H9 (cell line): ENCODE data around the gene ZNF362. TPM values are rescaled to one million over a fixed set of nuclear protein-coding genes. Genes with fewer than 3 reads are reported as not detected.

ENCODE experiments used
- DNase-seq: peaks from one replicate; pipeline ENCODE4 v3.0.0-alpha.2; 2017
- H2AFZ ChIP-seq: one replicate; pipeline ENCODE4 v1.6.1; 2013; ENCODE audit warnings: mild to moderate bottlenecking, low read length, control low read depth, moderate library complexity
- H2AK5ac ChIP-seq: 2 replicates; pipeline ENCODE4 v1.6.1; 2013; ENCODE audit warnings: low read length, control low read depth, mixed read lengths; ENCODE audit not compliant: insufficient read length
- H2BK120ac ChIP-seq: one replicate; pipeline ENCODE4 v1.6.1; 2013; ENCODE audit warnings: low read depth, mild to moderate bottlenecking, low read length, control low read depth, inconsistent platforms; ENCODE audit not compliant: poor library complexity, severe bottlenecking
- H2BK12ac ChIP-seq: 2 replicates; pipeline ENCODE4 v1.6.1; 2013; ENCODE audit warnings: low read length, control low read depth, mixed read lengths, low read depth; ENCODE audit not compliant: insufficient read length
- H2BK15ac ChIP-seq: 2 replicates; pipeline ENCODE4 v1.6.1; 2013; ENCODE audit warnings: low read depth, low read length, control low read depth
- H2BK20ac ChIP-seq: one replicate; pipeline ENCODE4 v1.6.1; 2013; ENCODE audit warnings: low read depth, mild to moderate bottlenecking, low read length, control low read depth, inconsistent platforms; ENCODE audit not compliant: poor library complexity, severe bottlenecking
- H2BK5ac ChIP-seq: 2 replicates; pipeline ENCODE4 v1.6.1; 2013; ENCODE audit warnings: low read length, control low read depth, mixed read lengths; ENCODE audit not compliant: insufficient read length
- H3K14ac ChIP-seq: 2 replicates; pipeline ENCODE4 v1.6.1; 2013; ENCODE audit warnings: low read length, control low read depth; ENCODE audit not compliant: insufficient read depth
- H3K18ac ChIP-seq: 2 replicates; pipeline ENCODE4 v1.6.1; 2013; ENCODE audit warnings: low read depth, mild to moderate bottlenecking, mixed read lengths, low read length, control low read depth; ENCODE audit not compliant: insufficient read length
- H3K23ac ChIP-seq: 2 replicates; pipeline ENCODE4 v1.6.1; 2013; ENCODE audit warnings: low read length, control low read depth, mixed read lengths, low read depth; ENCODE audit not compliant: insufficient read length
- H3K23me2 ChIP-seq: 2 replicates; pipeline ENCODE4 v1.6.1; 2013; ENCODE audit warnings: low read depth, mild to moderate bottlenecking, mixed read lengths, low read length, control low read depth; ENCODE audit not compliant: insufficient read length, poor library complexity, severe bottlenecking
- H3K27ac ChIP-seq: 2 replicates; pipeline ENCODE4 v1.5.1; 2013; ENCODE audit warnings: low read length, control low read depth, mixed read lengths, low read depth; ENCODE audit not compliant: insufficient read length
- H3K27me3 ChIP-seq: 2 replicates; pipeline ENCODE4 v1.6.1; 2013; ENCODE audit warnings: low read length, control low read depth, inconsistent platforms; ENCODE audit not compliant: insufficient read depth
- H3K4ac ChIP-seq: 2 replicates; pipeline ENCODE4 v1.6.1; 2013; ENCODE audit warnings: low read depth, mild to moderate bottlenecking, control low read depth, inconsistent platforms, low read length, moderate library complexity
- H3K4me1 ChIP-seq: 2 replicates; pipeline ENCODE4 v1.6.1; 2013; ENCODE audit warnings: low read length, control low read depth, inconsistent platforms; ENCODE audit not compliant: insufficient read depth
- H3K4me2 ChIP-seq: 2 replicates; pipeline ENCODE4 v1.6.1; 2013; ENCODE audit warnings: low read length, control low read depth, mixed read lengths; ENCODE audit not compliant: insufficient read length, insufficient read depth
- H3K56ac ChIP-seq: 2 replicates; pipeline ENCODE4 v1.6.1; 2013; ENCODE audit warnings: low read depth, mild to moderate bottlenecking, mixed read lengths, low read length, control low read depth; ENCODE audit not compliant: insufficient read length
- H3K79me1 ChIP-seq: 2 replicates; pipeline ENCODE4 v1.6.1; 2013; ENCODE audit warnings: low read depth, mild to moderate bottlenecking, moderate library complexity, low read length, control low read depth, inconsistent platforms; ENCODE audit not compliant: insufficient read depth, poor library complexity, severe bottlenecking
- H3K79me2 ChIP-seq: 2 replicates; pipeline ENCODE4 v1.6.1; 2013; ENCODE audit warnings: low read length, control low read depth, inconsistent platforms; ENCODE audit not compliant: insufficient read depth
- H3K9ac ChIP-seq: 2 replicates; pipeline ENCODE4 v1.6.1; 2013; ENCODE audit warnings: low read length, control low read depth, mixed read lengths; ENCODE audit not compliant: insufficient read length; ENCODE audit errors: extremely low read depth
- H3K9me3 ChIP-seq: one replicate; pipeline ENCODE4 v1.6.1; 2013; ENCODE audit warnings: low read depth, low read length, inconsistent platforms; ENCODE audit not compliant: control insufficient read depth
- H3T11ph ChIP-seq: one replicate; pipeline ENCODE4 v1.6.1; 2013; ENCODE audit warnings: mild to moderate bottlenecking, low read length, control low read depth, inconsistent platforms
- H4K20me1 ChIP-seq: one replicate; pipeline ENCODE4 v1.6.1; 2013; ENCODE audit not compliant: control insufficient read depth, insufficient read length, insufficient read depth
- H4K5ac ChIP-seq: 2 replicates; pipeline ENCODE4 v1.6.1; 2013; ENCODE audit warnings: low read depth, mild to moderate bottlenecking, mixed read lengths, low read length, control low read depth; ENCODE audit not compliant: insufficient read length
- H4K8ac ChIP-seq: replicated peaks from 2 replicates; pipeline ENCODE4 v1.6.1; 2013; ENCODE audit warnings: low read length, control low read depth, mixed read lengths, low read depth; ENCODE audit not compliant: insufficient read length
- H4K91ac ChIP-seq: 2 replicates; pipeline ENCODE4 v1.6.1; 2013; ENCODE audit warnings: low read depth, mild to moderate bottlenecking, moderate library complexity, mixed read lengths, low read length, control low read depth; ENCODE audit not compliant: insufficient read length
- H3K27ac Mint-ChIP-seq, 3 experiments: 2 replicates in 2 of 3; 3 replicates in 1 of 3; pipeline ENCODE4 v1.8.0; 2020 to 2021; ENCODE audit warnings: mixed read lengths in 3 of 3, mild to moderate bottlenecking in 1 of 3, moderate library complexity in 1 of 3
- H3K27me3 Mint-ChIP-seq: 2 replicates; pipeline ENCODE4 v1.8.0; 2021; ENCODE audit warnings: low read depth, mild to moderate bottlenecking, moderate library complexity, mixed read lengths
- H3K36me3 Mint-ChIP-seq, 3 experiments: 2 replicates in 2 of 3; 3 replicates in 1 of 3; pipeline ENCODE4 v1.8.0; 2020 to 2021; ENCODE audit warnings: low read depth in 3 of 3, mixed read lengths in 3 of 3; ENCODE audit not compliant: insufficient read depth in 1 of 3
- H3K4me1 Mint-ChIP-seq, 2 experiments: 2 replicates each; pipeline ENCODE4 v1.8.0; 2020; ENCODE audit warnings: mixed read lengths in 2 of 2
- H3K4me3 Mint-ChIP-seq, 2 experiments: 2 replicates in 1 of 2; 3 replicates in 1 of 2; pipeline ENCODE4 v1.8.0; 2020 to 2021; ENCODE audit warnings: mild to moderate bottlenecking in 2 of 2, mixed read lengths in 2 of 2, moderate library complexity in 1 of 2
- H3K9me3 Mint-ChIP-seq, 2 experiments: 2 replicates in 1 of 2; 3 replicates in 1 of 2; pipeline ENCODE4 v1.8.0; 2020; ENCODE audit warnings: mild to moderate bottlenecking in 2 of 2, mixed read lengths in 2 of 2, moderate library complexity in 1 of 2
- CTCF ChIP-seq: fragments of 200-600 bp; sonication (generic); conservative IDR thresholded peaks from 3 replicates; pipeline ENCODE4 v1.8.0; 2021; ENCODE audit warnings: antibody characterized with exemption, mild to moderate bottlenecking
- WGBS: extraction: QIAGEN DNeasy Blood & Tissue Kit; methylation state at CpG from one replicate; pipeline ENCODE4 v1.1.7; 2013; ENCODE audit warnings: missing lambda C conversion rate, low lambda C conversion rate, mixed read lengths; ENCODE audit not compliant: insufficient read length; ENCODE audit errors: extremely low coverage; 5-methylcytosine and 5-hydroxymethylcytosine counted together
- total RNA-seq: library from RNA; stranded (reverse); gene quantifications from 2 replicates; pipeline ENCODE4 v1.2.1, GENCODE V29; 2021

ZNF362 gene
- total RNA-seq, 1 experiment from 2014 or later = 18.7 TPM

GRCh38 chr1:33298623-33299277, 42.5 kb downstream of the ZNF362 start:
- Histone ChIP-seq H4K91ac (no peak overlapping the region), H3K27ac (no peak overlapping the region), H3K23ac (no peak overlapping the region), H2BK15ac (no peak overlapping the region), H3K4me2 (no peak overlapping the region), H4K8ac (no peak overlapping the region), H4K5ac (no peak overlapping the region), H3K18ac (no peak overlapping the region), H3K14ac (no peak overlapping the region), H3K27me3 (no peaks in the 10 kb centered on the region), H2BK20ac (no peak overlapping the region), H2AFZ (no peak overlapping the region), H4K20me1 (no peaks in the 10 kb centered on the region), H2BK5ac (no peak overlapping the region), H3K4ac (no peak overlapping the region), H2BK12ac (no peak overlapping the region), H2AK5ac (no peak overlapping the region), H3K9me3 (no peaks in the 10 kb centered on the region), H3K79me1 (no peaks in the 10 kb centered on the region), H3K9ac (no peak overlapping the region), H3K4me1 (no peaks in the 10 kb centered on the region), H3K79me2 (no peaks in the 10 kb centered on the region), H3T11ph (no peak overlapping the region), H3K56ac (no peak overlapping the region), H2BK120ac (no peak overlapping the region), H3K23me2 (no peaks in the 10 kb centered on the region)
- Mint-ChIP-seq H3K27me3 (peaks cover 3% of the 10 kb centered on the region; the same call in 1 of the 2 replicates), H3K36me3 (peaks cover 32 to 45% (median 41%) of the 10 kb centered on the region in 3 experiments), H3K27ac (no peak overlapping the region), H3K4me1 (peaks cover 15 to 24% of the 10 kb centered on the region in 2 experiments), H3K9me3 (peaks cover 0 to 4% of the 10 kb centered on the region in 2 experiments; a peak in 3 of 5 replicates), H3K4me3 (peak overlapping the region in 1 of 2 experiments; percentile 48; a peak in 1 of 5 replicates)
- TF ChIP-seq CTCF = peak; percentile 87
- no CpG with 5 or more reads among the region's 18 CpGs for WGBS
- DNase-seq = peak; percentile 85
